Measurements from ENCODE around the gene DAAM1.

DNA sequence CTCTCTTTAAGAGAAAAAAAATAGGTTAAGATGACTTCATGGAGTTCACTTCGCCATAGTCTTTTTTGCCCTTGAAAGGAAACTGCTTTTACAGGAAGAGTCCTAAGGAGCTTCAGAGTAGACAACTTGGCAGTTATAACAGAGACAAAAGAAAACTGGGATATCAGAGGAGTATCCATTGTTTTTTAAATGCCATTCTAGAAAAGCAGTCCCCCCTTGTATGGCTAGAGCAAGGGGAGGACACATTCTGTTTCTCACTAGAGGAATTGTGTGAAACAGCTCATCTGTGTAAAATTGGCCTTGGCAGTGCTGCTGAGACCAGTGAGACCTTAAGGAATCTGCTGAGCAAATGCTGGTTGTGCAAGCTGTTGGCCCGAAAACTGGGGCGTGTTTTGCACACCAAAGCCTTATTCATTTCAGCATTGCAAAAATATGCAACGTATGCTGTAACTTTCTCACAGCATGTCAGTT lies 148.7 kb downstream of the DAAM1 start:
- no peak for TF ChIP-seq CTCF (IDR thresholded peaks at IDR 0.05; ENCODE audit: low read depth, low read length)
- no peak for TF ChIP-seq EZH2phosphoT487 (IDR thresholded peaks at IDR 0.05; ENCODE audit: low read depth)
